ENCODE results near the gene FUT9. TPM values are rescaled to one million over a fixed set of nuclear protein-coding genes. Genes with fewer than 3 reads are reported as not detected.

FUT9 gene
- total RNA-seq: 8.0 TPM

GRCh38 chr6:96015518-96016333 lies at the start of gene FUT9:
FUT9 (plus strand) TSS chr6:96015974; CDS start chr6:96203156, 187,182 bp downstream.

All from camera-type eye (tissue), 1 donor.